WI38 (cell line): Measurements from ENCODE around the gene DLGAP5.

Experiments
- H3K4me3 ChIP-seq: 2 replicates; pipeline ENCODE4 v1.5.1; 2011; ENCODE audit warnings: low read depth, mild to moderate bottlenecking, control low read depth, low read length
- CTCF ChIP-seq: IDR thresholded peaks from 2 replicates; pipeline ENCODE4 v1.5.1; 2012; ENCODE audit warnings: low read depth, mild to moderate bottlenecking, control low read depth, low read length

The DLGAP5 gene

GRCh38 chr14:55101698-55102097 lies 89.7 kb downstream of the DLGAP5 start:
- H3K4me3 ChIP-seq = no peak overlapping the region
- no peak for TF ChIP-seq CTCF

- no peak for TF ChIP-seq CTCF
- H3K4me3 ChIP-seq = no peak overlapping the region
Observed at GRCh38 chr14:55099756-55100155, 91.6 kb downstream of the DLGAP5 start.

- no peak overlapping the region for H3K4me3 ChIP-seq
- no peak for TF ChIP-seq CTCF
Observed at GRCh38 chr14:55098561-55098898, 92.9 kb downstream of the DLGAP5 start.
